Forelimb muscle (tissue), 1 donor: ENCODE measurements around the gene PRKCA. TPM values are rescaled to one million over a fixed set of nuclear protein-coding genes. Genes with fewer than 3 reads are reported as not detected.

Experiments
- DNase-seq: peaks from one replicate; pipeline ENCODE4 v3.0.0-alpha.2; 2013; ENCODE audit warnings: low read depth
- polyA plus RNA-seq: library from polyadenylated mRNA; unstranded; fragments of 120-200 nt; gene quantifications from one replicate; pipeline ENCODE4 v1.2.1, GENCODE V29; 2013; ENCODE audit not compliant: insufficient read length

PRKCA gene
- polyA plus RNA-seq, 1 donor: 2.4 TPM

- no peak for DNase-seq
Measured at GRCh38 chr17:66652840-66653507, 350.6 kb downstream of the PRKCA start.

GRCh38 chr17:66654106-66654740 lies 351.8 kb downstream of the PRKCA start:
- no peak for DNase-seq

GRCh38 chr17:66654764-66655163 lies 352.4 kb downstream of the PRKCA start:
- no peak for DNase-seq

- no peak for DNase-seq
Measured at GRCh38 chr17:66655461-66655860, 353.0 kb downstream of the PRKCA start.

- no peak for DNase-seq
Measured at GRCh38 chr17:66655861-66656260, 353.4 kb downstream of the PRKCA start.

GRCh38 chr17:66661411-66662256 lies 359.2 kb downstream of the PRKCA start:
- DNase-seq: no peak

GRCh38 chr17:66662496-66662895 lies 360.1 kb downstream of the PRKCA start:
- no peak for DNase-seq

- no peak for DNase-seq
Measured at GRCh38 chr17:66663041-66663606, 360.7 kb downstream of the PRKCA start.

GRCh38 chr17:66664336-66664735 lies 361.9 kb downstream of the PRKCA start:
- no peak for DNase-seq

GRCh38 chr17:66665194-66665593 lies 362.8 kb downstream of the PRKCA start:
- DNase-seq: no peak

- no peak for DNase-seq
Measured at GRCh38 chr17:66667090-66667489, 364.7 kb downstream of the PRKCA start.

- no peak for DNase-seq
Measured at GRCh38 chr17:66667491-66668030, 365.1 kb downstream of the PRKCA start.

GRCh38 chr17:66670206-66670605 lies 367.8 kb downstream of the PRKCA start:
- DNase-seq: no peak

GRCh38 chr17:66671156-66671555 lies 368.7 kb downstream of the PRKCA start:
- no peak for DNase-seq

- DNase-seq: no peak
Measured at GRCh38 chr17:66673668-66674276, 371.4 kb downstream of the PRKCA start.

- no peak for DNase-seq
Measured at GRCh38 chr17:66675273-66675990, 373.0 kb downstream of the PRKCA start.

- no peak for DNase-seq
Measured at GRCh38 chr17:66675991-66676371, 373.6 kb downstream of the PRKCA start.

- DNase-seq: no peak
Measured at GRCh38 chr17:66676421-66676820, 374.0 kb downstream of the PRKCA start.

GRCh38 chr17:66677201-66677981 lies 375.0 kb downstream of the PRKCA start:
- no peak for DNase-seq

- DNase-seq: no peak
Measured at GRCh38 chr17:66678061-66678460, 375.6 kb downstream of the PRKCA start.
